Left cardiac atrium (tissue), 4 donors: Measurements from ENCODE around the gene SETD2. TPM values are rescaled to one million over a fixed set of nuclear protein-coding genes. Genes with fewer than 3 reads are reported as not detected.

Source experiments
- ATAC-seq, 2 donors: fragments of 200-7000 bp; cut with Tn5 transposase; one replicate each; pipeline ENCODE4 v1.9.1; 2020; ENCODE audit warnings: mild to moderate bottlenecking in 2 of 2, moderate library complexity in 2 of 2
- DNase-seq: peaks from one replicate; pipeline ENCODE4 v3.0.0-alpha.2; 2020
- intact Hi-C, 2 donors: fragments of 100-400 bp; cut with DNase I; formaldehyde crosslinking; loops; one replicate each; pipeline versions ENCODE4 v1.14.1 to v1.15.1; 2022 to 2023
- total RNA-seq, 2 donors: library from RNA; stranded (reverse); fragmentation: NEBNext Ultra II Directional; extraction: Animal tissue kit (Norgen Biotek cat#: 25700); gene quantifications; one replicate each; pipeline ENCODE4 v1.2.1, GENCODE V29; 2021
- donor health status: DM: no; HTN: yes; CAD: no.
- donor health status: DM: no; HTN: yes; CAD: no; lungs with severe emphysema.
- donor health status: DM: yes; HTN: yes; CAD: no.
- donor health status: Dilated cardiomyopathy.

Gene SETD2
- total RNA-seq, 2 donors from 2014 or later: 24.8 to 31.3 TPM

GRCh38 chr3:46979958-46980497, 183.9 kb downstream of the SETD2 start:
- ATAC-seq: no peak
- intact Hi-C loops: no loop called here
- peak; percentile 44 for DNase-seq

- ATAC-seq: peak; percentile 84 to 86
- DNase-seq: peak; percentile 98
- intact Hi-C loops: no loop called here
Measured at GRCh38 chr3:46978985-46979944, 184.6 kb downstream of the SETD2 start, which contains the start of gene NBEAL2. TSS of gene NBEAL2 (plus strand) at chr3:46979666. CDS start at chr3:46979862, 196 bp downstream.

GRCh38 chr3:46978381-46978780, 185.5 kb downstream of the SETD2 start:
- intact Hi-C loops: no loop called here
- ATAC-seq: no peak

GRCh38 chr3:46977811-46978195, 186.1 kb downstream of the SETD2 start:
- ATAC-seq (no peak), DNase-seq (peak; percentile 22)
- intact Hi-C loops: no loop called here

More at GRCh38 chr3:46978381-46978780, 185.5 kb downstream of the SETD2 start:
- DNase-seq: peak; percentile 22

- ATAC-seq (peak; percentile 91 to 93), DNase-seq (peak; percentile 96)
- intact Hi-C loops: no loop called here
Measured at GRCh38 chr3:46976326-46977190, 187.4 kb downstream of the SETD2 start, which contains the start of gene CCDC12. TSS of gene CCDC12 (minus strand) at chr3:46976745. CDS start at chr3:46976732, 13 bp downstream.

- intact Hi-C loops: loop anchor here in 1 of 2 donors (5.0 kb wide), 1 partner anchor 47 kb away; no protein-coding TSS in a partner anchor
- DNase-seq: no peak
Measured at GRCh38 chr3:46974421-46975171, 189.3 kb downstream of the SETD2 start.

GRCh38 chr3:46972396-46972795, 191.5 kb downstream of the SETD2 start:
- DNase-seq: no peak
- intact Hi-C loops: loop anchor here in 1 of 2 donors (5.0 kb wide), 1 partner anchor 45 kb away; no protein-coding TSS in a partner anchor
- ATAC-seq: no peak

More at GRCh38 chr3:46974421-46975171, 189.3 kb downstream of the SETD2 start:
- no peak for ATAC-seq

GRCh38 chr3:46971742-46972141, 192.2 kb downstream of the SETD2 start:
- ATAC-seq (no peak), DNase-seq (no peak)
- intact Hi-C loops: loop anchor here in 1 of 2 donors (5.0 kb wide), 1 partner anchor 44 kb away; no protein-coding TSS in a partner anchor

- no peak for ATAC-seq
- DNase-seq: no peak
- intact Hi-C loops: loop anchor here in 1 of 2 donors (5.0 kb wide), 1 partner anchor 44 kb away; no protein-coding TSS in a partner anchor
Measured at GRCh38 chr3:46971151-46971550, 192.8 kb downstream of the SETD2 start.

- peak; percentile 82 to 91 for ATAC-seq
- intact Hi-C loops: loop anchor here in 1 of 2 donors (5.0 kb wide), 1 partner anchor 43 kb away; no protein-coding TSS in a partner anchor
- peak; percentile 52 for DNase-seq
Measured at GRCh38 chr3:46970391-46971091, 193.4 kb downstream of the SETD2 start.

- intact Hi-C loops: no loop called here
- ATAC-seq: peak in 1 of 2 donors; percentile 17
Measured at GRCh38 chr3:46968783-46969428, 195.0 kb downstream of the SETD2 start.

GRCh38 chr3:46966811-46967210, 197.1 kb downstream of the SETD2 start:
- intact Hi-C loops: no loop called here
- ATAC-seq (no peak), DNase-seq (no peak)

More at GRCh38 chr3:46968783-46969428, 195.0 kb downstream of the SETD2 start:
- DNase-seq: no peak

Other genes starting within 250 kb of the SETD2 start
- gene CCDC12, start 187.4 kb downstream of the SETD2 start, total RNA-seq: 10 to 100 TPM; 24.2 to 38.4 TPM
- gene NBEAL2, start 184.4 kb downstream of the SETD2 start, total RNA-seq: 10 to 100 TPM; 17.1 to 23.9 TPM
- gene KIF9, start 118.7 kb upstream of the SETD2 start, total RNA-seq: 1 to 10 TPM; 6.1 to 8.0 TPM
- gene KLHL18, start 118.8 kb upstream of the SETD2 start, total RNA-seq: 10 to 100 TPM; 32.9 to 39.5 TPM
- gene PTPN23, start 216.9 kb upstream of the SETD2 start, total RNA-seq: 10 to 100 TPM; 24.1 to 24.8 TPM